ENCODE results near the gene PTPN7.
"Not testable (repeated sequence)": the region's sequence is repeated elsewhere in the genome, so short reads cannot be mapped to it uniquely, and the experiment has no call there.

Gene PTPN7

GRCh38 chr1:202127836-202128622, 32.4 kb downstream of the PTPN7 start:
- no peak for DNase-seq

DNA sequence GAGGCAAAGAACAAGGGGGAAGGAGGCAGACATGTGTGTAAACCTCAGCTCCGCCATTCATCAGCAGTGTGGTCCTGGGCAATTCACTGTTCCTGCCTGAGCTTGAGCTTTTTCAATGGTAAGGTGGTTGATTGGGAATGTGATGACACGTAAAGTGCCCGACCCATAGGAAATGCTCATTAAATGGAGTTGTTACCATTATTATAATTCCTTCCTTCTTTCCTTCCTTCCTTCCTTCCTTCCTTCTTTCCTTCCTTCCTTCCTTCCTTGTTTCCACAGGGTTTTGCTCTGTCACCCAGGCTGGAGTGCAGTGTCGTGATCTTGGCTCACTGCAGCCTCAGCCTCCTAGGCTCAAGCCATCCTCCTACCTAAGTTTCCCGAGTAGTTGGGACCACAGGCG, 33.3 kb downstream of the PTPN7 start:
- no peak for DNase-seq

GRCh38 chr1:202126426-202126825, 34.0 kb downstream of the PTPN7 start:
- no peak for DNase-seq

GRCh38 chr1:202125611-202126010, 34.8 kb downstream of the PTPN7 start:
- no peak for DNase-seq

- DNase-seq: no peak
These were observed 36.3 kb downstream of the PTPN7 start for GRCh38 chr1:202124142-202124541.

DNA sequence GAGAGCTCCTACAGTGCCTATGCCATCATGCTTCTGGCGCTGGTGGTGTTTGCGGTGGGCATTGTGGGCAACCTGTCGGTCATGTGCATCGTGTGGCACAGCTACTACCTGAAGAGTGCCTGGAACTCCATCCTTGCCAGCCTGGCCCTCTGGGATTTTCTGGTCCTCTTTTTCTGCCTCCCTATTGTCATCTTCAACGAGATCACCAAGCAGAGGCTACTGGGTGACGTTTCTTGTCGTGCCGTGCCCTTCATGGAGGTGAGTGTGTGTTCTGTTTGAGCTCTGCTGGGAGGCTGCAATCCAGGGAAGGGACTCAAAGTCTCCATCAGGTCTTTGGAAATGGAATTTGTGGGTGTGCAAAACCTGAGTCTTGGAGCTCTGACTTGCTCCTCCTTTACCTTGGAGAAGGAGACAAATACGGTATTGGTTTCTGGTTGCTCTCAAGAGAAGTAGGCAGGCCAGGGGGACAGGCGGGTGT, 37.0 kb downstream of the PTPN7 start:
- DNase-seq: no peak

DNA sequence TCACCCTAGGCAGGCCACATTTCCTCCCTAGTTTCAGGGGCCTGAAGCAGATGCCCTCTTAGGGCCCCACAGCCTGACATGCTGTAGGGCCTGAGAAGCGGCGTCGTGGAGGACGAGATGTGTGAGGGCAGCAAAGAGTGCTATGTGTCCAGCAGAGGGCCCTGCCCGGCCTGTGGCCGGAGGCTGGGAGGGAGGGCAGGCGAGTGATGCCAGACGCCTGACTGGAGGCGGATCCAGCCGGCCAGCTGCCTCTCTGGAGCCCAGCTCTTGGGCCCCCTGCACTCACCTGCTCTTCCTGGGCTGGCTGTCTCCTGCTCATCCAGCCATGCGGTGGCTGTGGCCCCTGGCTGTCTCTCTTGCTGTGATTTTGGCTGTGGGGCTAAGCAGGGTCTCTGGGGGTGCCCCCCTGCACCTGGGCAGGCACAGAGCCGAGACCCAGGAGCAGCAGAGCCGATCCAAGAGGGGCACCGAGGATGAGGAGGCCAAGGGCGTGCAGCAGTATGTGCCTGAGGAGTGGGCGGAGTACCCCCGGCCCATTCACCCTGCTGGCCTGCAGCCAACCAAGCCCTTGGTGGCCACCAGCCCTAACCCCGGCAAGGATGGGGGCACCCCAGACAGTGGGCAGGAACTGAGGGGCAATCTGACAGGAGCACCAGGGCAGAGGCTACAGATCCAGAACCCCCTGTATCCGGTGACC, 37.6 kb downstream of the PTPN7 start, which contains the start of gene GPR37L1:
Gene GPR37L1 (plus strand): TSS at position 279 of the 697 bp plus-strand sequence. CDS start 47 bp downstream, at position 326.
- no peak for DNase-seq

- DNase-seq: no peak
These were observed 39.4 kb downstream of the PTPN7 start for GRCh38 chr1:202121006-202121405.

- DNase-seq: no peak
These were observed 42.5 kb downstream of the PTPN7 start for GRCh38 chr1:202117898-202118371.

DNA sequence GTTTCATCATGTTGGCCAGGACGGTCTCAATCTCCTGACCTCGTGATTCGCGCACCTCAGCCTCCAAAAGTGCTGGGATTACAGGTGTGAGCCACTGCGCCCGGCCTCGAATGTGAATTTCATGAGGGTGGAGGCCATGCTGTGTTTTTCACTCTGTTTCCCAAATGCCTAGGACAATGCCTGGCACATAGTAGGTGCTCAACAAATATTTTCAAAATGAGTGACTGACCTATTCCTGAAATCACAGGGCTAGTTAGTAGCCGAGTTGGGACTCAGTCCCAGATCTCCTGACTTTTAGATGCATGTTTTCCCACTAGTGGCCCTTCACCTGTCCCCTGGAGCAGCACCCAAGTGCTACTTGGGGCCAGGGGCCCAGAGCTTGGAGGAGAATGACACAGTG, 44.1 kb downstream of the PTPN7 start:
- no peak for DNase-seq

DNA sequence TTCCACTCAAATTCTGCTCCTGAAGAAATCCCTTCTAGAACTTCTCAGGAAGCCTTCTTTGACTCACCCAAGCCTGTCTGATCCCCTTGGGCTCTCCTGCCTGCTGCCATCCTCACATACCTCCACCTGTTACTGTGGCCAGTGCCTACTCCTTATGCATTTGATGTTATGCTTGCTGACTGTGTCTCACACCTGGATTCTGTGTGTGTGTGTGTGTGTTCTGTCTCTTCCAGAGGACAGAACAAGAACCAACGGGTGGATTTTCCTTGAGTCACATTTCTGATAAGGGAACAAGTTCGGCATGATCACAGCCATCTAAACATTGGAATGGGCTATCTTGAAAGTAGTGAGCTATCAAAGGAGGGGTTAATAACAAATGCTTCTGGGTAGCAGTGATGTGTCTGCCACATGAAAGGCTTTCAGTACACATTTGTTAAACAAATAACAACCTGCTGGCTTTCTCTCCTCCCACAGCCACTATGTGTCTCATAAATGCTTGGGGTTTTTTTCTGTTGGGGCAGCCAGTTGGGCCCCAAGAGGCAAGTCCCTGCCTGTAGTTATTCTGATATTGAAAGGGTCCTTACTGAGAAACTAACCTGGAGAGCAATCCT, 46.6 kb downstream of the PTPN7 start:
- no peak for DNase-seq

DNA sequence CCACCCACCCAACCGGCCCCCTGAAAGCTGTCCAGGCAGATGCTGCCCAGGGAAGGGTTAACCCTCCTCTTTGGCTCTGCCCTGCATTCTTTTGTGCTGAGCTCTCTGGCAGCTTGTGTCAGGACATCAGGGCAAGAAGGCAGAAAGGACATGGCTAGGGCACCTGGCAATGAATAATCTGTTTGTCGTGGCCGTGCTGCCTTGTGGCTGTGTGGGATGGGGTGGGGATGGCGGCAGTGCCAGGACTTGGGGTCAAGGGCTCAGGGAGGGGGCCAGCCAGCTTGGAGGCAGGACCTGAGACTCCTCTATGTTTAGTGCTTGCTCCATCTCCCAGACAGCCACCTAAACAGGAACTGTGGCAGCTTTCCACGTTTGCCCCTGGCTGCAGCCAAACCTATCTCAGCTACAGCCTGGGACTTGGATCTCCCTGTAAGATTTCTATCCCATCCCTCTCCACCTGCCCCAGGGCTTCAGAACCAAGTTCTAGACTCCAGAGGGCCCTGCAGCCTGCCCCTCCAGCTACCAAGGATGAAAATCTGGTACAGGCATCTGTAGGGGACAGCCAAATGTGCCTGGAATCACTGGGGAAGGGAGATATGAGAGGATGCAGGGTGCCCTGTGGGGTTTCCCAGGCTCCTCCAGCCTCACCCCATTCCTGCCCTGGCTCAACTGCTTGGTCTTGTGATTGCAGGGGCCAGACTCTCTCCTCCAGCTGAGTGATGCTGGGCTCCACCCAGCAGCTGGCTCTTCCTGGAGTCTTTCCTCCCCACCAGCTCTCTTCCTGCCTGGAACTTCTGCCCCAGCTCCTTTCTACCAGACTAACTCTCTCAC, 47.3 kb downstream of the PTPN7 start:
- no peak for DNase-seq

DNA sequence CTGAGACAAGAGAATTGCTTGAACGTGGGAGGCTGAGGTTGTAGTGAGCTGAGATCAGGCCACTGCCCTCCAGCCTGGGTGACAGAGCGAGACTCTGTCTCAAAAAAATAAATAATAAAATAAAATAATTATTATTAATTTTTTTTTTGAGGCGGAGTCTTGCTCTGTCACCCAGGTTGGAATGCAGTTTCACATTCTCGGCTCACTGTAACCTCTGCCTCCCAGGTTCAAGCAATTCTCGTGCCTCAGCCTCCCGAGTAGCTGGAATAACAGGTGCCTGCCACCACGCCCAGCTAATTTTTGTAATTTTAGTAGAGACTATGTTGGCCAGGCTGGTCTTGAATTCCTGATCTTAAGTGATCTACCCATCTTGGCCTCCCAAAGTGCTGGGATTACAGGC, 48.8 kb downstream of the PTPN7 start:
- DNase-seq: not testable (repeated sequence)

DNA sequence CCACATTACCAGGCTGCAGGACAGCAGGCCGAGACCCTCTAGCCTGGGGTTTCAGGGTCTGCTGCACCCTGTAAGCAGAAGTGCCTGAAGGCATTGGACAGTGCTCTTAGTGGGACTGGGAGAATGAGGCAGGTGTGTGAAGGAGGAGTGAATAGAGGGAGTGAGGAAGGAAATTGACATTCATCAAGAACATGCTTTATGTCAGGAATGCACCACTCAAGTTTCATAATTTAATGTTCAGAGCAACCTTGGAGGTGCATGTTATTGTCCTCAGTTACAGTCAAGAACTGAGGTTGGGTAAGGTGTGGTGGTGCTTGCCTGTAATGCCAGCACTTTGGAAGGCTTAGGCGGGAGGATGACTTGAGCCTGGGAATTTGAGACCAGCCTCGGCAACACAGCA, 49.4 kb downstream of the PTPN7 start:
- no peak for DNase-seq

GRCh38 chr1:202107801-202108731, 52.3 kb downstream of the PTPN7 start:
- DNase-seq: no peak

DNA sequence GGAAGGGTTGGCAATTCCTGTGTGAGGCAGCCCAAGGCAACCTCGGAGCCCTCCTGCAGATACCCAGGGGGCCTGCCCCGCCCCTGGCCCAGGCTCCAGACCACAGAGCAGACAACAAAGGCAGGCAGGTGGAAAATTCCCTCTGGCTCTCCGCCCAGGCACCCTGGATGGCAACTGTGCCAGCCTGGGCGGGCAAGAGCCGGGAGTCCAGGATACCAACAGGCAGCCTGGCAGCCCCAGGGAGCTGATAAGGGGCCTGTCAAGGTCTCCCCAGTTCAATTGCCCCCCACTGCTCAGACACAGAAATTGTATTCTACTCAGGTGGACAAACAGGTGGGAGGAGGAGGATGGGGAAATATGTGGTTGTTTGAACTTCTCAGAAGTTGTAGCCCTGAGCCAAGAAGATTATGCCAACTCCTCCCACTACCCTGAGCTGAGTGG, 53.1 kb downstream of the PTPN7 start:
- no peak for DNase-seq

GRCh38 chr1:202106340-202107254, 53.8 kb downstream of the PTPN7 start:
- no peak for DNase-seq

- DNase-seq: no peak
These were observed 54.6 kb downstream of the PTPN7 start for GRCh38 chr1:202105571-202106339.

GRCh38 chr1:202104073-202104472, 56.3 kb downstream of the PTPN7 start:
- DNase-seq: no peak

DNA sequence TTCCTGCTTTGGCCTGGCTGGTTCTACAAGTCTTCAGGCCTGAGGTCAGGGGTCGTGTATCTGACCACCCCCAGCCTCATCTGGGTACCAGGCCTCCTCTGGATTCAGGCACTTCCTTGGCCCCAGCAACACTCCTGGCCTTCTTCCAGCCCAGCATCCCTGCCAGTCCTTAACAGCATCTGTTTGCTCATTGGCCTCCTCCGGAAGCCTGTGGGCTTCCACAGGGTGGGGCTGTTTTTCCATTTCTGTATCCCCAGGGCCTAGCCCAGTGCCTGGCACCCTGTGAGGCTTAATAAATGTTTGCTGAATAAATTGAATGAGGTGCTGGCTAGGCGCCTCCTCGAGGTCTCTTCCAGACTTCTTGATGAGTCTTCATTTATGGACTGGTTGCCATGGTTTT, 59.2 kb downstream of the PTPN7 start:
- no peak for DNase-seq
